ENCODE data around the gene FGR. TPM values are rescaled to one million over a fixed set of nuclear protein-coding genes. Genes with fewer than 3 reads are reported as not detected.

FGR gene
- polyA plus RNA-seq, 3 donors = 371 to 1,340 (median 571) TPM

- Mint-ChIP-seq H3K4me1 (peaks cover 56% of the 10 kb centered on the region), H3K36me3 (peaks cover 0 to 85% of the 10 kb centered on the region in 2 donors), H3K4me3 (peak overlapping the region in 1 of 2 donors; percentile 51), H3K9me3 (no peaks in the 10 kb centered on the region), H3K27me3 (ENCODE audit: low read depth in 3 of 3) (peaks cover 0 to 2% (median 1%) of the 10 kb centered on the region in 3 donors), H3K27ac (peak overlapping the region; percentile 70 to 89 (median 82))
- intact Hi-C loops (cut with micrococcal nuclease) = no loop called here
- H3K9ac ChIP-seq (ENCODE audit: insufficient read depth, low read length, poor library complexity, severe bottlenecking) = no peak overlapping the region
- peaks cover 70 to 84% of the 10 kb centered on the region in 2 donors for H3K4me1 ChIP-seq (ENCODE audit: control insufficient read depth in 1 of 2, insufficient read depth in 2 of 2, low read length in 2 of 2)
- peaks cover 100% of the 10 kb centered on the region for H4K20me1 ChIP-seq (ENCODE audit: insufficient read depth, low read length)
- no peak overlapping the region for H3K4me3 ChIP-seq (replicated peaks in 1 of 3; ENCODE audit: low read depth in 2 of 3, low read length in 3 of 3)
- H3K79me2 ChIP-seq (ENCODE audit: insufficient read depth, low read length) = peaks cover 60% of the 10 kb centered on the region
- no peaks in the 10 kb centered on the region for H3K27me3 ChIP-seq (ENCODE audit: control insufficient read depth in 2 of 2, insufficient read depth in 2 of 2, low read length in 2 of 2)
- H2AFZ ChIP-seq (ENCODE audit: insufficient read depth, low read depth, low read length, poor library complexity, severe bottlenecking) = no peak overlapping the region
- peak overlapping the region; percentile 47 to 84 for H3K27ac ChIP-seq (ENCODE audit: low read depth in 1 of 2, low read length in 2 of 2)
- DNase-seq = no peak
- peaks cover 87 to 94% of the 10 kb centered on the region in 2 donors for H3K36me3 ChIP-seq (replicated peaks in 1 of 2; ENCODE audit: control insufficient read depth in 1 of 2, insufficient read depth in 2 of 2, low read length in 2 of 2)
- no peak overlapping the region for H3K4me2 ChIP-seq (replicated peaks; ENCODE audit: extremely low read depth, low read length, poor library complexity, severe bottlenecking)
- TF ChIP-seq CTCF (IDR thresholded peaks at IDR 0.05) = no peak
- H3K9me3 ChIP-seq (replicated peaks in 1 of 2; ENCODE audit: control insufficient read depth in 1 of 2, insufficient read depth in 1 of 2, low read length in 2 of 2) = no peaks in the 10 kb centered on the region
- WGBS (ENCODE audit: insufficient coverage) = 81% methylated on average over 15 of the region's 26 CpGs
Measured at GRCh38 chr1:27614625-27615344, 20.2 kb downstream of the FGR start.

GRCh38 chr1:27614043-27614624 lies 20.9 kb downstream of the FGR start:
- peaks cover 0 to 2% (median 1%) of the 10 kb centered on the region in 3 donors for H3K27me3 Mint-ChIP-seq (ENCODE audit: low read depth in 3 of 3)
- no peaks in the 10 kb centered on the region for H3K9me3 ChIP-seq (replicated peaks in 1 of 2; ENCODE audit: control insufficient read depth in 1 of 2, insufficient read depth in 1 of 2, low read length in 2 of 2)
- H2AFZ ChIP-seq (ENCODE audit: insufficient read depth, low read depth, low read length, poor library complexity, severe bottlenecking) = no peak overlapping the region
- no peak for DNase-seq
- no peak for TF ChIP-seq CTCF (IDR thresholded peaks at IDR 0.05)
- H3K9me3 Mint-ChIP-seq = no peaks in the 10 kb centered on the region
- 94% methylated on average over 14 of the region's 16 CpGs for WGBS (ENCODE audit: insufficient coverage)
- intact Hi-C loops (cut with micrococcal nuclease) = no loop called here
- peaks cover 0 to 78% of the 10 kb centered on the region in 2 donors for H3K36me3 Mint-ChIP-seq
- H3K27ac Mint-ChIP-seq = peak overlapping the region in 5 of 7 donors; percentile 49 to 89 (median 82)
- H3K4me1 ChIP-seq (ENCODE audit: control insufficient read depth in 1 of 2, insufficient read depth in 2 of 2, low read length in 2 of 2) = peaks cover 69 to 84% of the 10 kb centered on the region in 2 donors
- H4K20me1 ChIP-seq (ENCODE audit: insufficient read depth, low read length) = peaks cover 100% of the 10 kb centered on the region
- H3K4me3 ChIP-seq (replicated peaks in 1 of 3; ENCODE audit: low read depth in 2 of 3, low read length in 3 of 3) = no peak overlapping the region
- H3K79me2 ChIP-seq (ENCODE audit: insufficient read depth, low read length) = peaks cover 53% of the 10 kb centered on the region
- no peak overlapping the region for H3K9ac ChIP-seq (ENCODE audit: insufficient read depth, low read length, poor library complexity, severe bottlenecking)
- peaks cover 81 to 88% of the 10 kb centered on the region in 2 donors for H3K36me3 ChIP-seq (replicated peaks in 1 of 2; ENCODE audit: control insufficient read depth in 1 of 2, insufficient read depth in 2 of 2, low read length in 2 of 2)
- peak overlapping the region; percentile 47 to 84 for H3K27ac ChIP-seq (ENCODE audit: low read depth in 1 of 2, low read length in 2 of 2)
- peaks cover 49% of the 10 kb centered on the region for H3K4me1 Mint-ChIP-seq
- no peaks in the 10 kb centered on the region for H3K27me3 ChIP-seq (ENCODE audit: control insufficient read depth in 2 of 2, insufficient read depth in 2 of 2, low read length in 2 of 2)
- no peak overlapping the region for H3K4me2 ChIP-seq (replicated peaks; ENCODE audit: extremely low read depth, low read length, poor library complexity, severe bottlenecking)
- no peak overlapping the region for H3K4me3 Mint-ChIP-seq

All from CD14-positive monocyte (primary cell).